Activated T-helper 1 cell treated with anti-CD3 and anti-CD28 coated beads, Interleukin-12 subunit alpha, Interleukin-12 subunit beta, Interleukin-2, Interleukin-4 antibody, amounts not matched to agents 30 ng/mL and 10 ng/mL and 1 ng/mL, durations not matched to agents 14 hours and 24 hours and 36 hours (primary cell): Measurements from ENCODE around the gene FIGNL1. TPM values are rescaled to one million over a fixed set of nuclear protein-coding genes. Genes with fewer than 3 reads are reported as not detected.

ENCODE experiments used
- DNase-seq: peaks from one replicate; pipeline ENCODE4 v3.0.0; 2021; ENCODE audit warnings: low spot score
- H3K27ac Mint-ChIP-seq: one replicate; pipeline ENCODE4 v1.8.0; 2021; ENCODE audit warnings: mild to moderate bottlenecking, mixed read lengths
- H3K27me3 Mint-ChIP-seq: one replicate; pipeline ENCODE4 v1.8.0; 2022; ENCODE audit warnings: mild to moderate bottlenecking, moderate library complexity, mixed read lengths; ENCODE audit not compliant: insufficient read depth
- H3K36me3 Mint-ChIP-seq: one replicate; pipeline ENCODE4 v1.8.0; 2021; ENCODE audit warnings: low read depth, mixed read lengths
- H3K4me1 Mint-ChIP-seq: one replicate; pipeline ENCODE4 v1.8.0; 2021; ENCODE audit warnings: low read depth, mixed read lengths
- H3K4me3 Mint-ChIP-seq: one replicate; pipeline ENCODE4 v1.8.0; 2021; ENCODE audit warnings: mild to moderate bottlenecking, moderate library complexity, mixed read lengths
- H3K9me3 Mint-ChIP-seq: one replicate; pipeline ENCODE4 v1.8.0; 2021; ENCODE audit warnings: mixed read lengths
- intact Hi-C: fragments of 100-400 bp; cut with micrococcal nuclease; formaldehyde crosslinking; loops from one replicate; pipeline ENCODE4 v1.15.1; 2024
- total RNA-seq: library from RNA; stranded (reverse); gene quantifications from 2 replicates; pipeline ENCODE4 v1.2.3, GENCODE V29; 2022

The FIGNL1 gene
- total RNA-seq, 1 donor from 2014 or later = 45.4 TPM

GRCh38 chr7:50436133-50436806, 13.9 kb downstream of the FIGNL1 start:
- Mint-ChIP-seq H3K27ac (no peak overlapping the region), H3K9me3 (no peaks in the 10 kb centered on the region), H3K36me3 (peaks cover 21% of the 10 kb centered on the region), H3K27me3 (no peaks in the 10 kb centered on the region), H3K4me3 (no peak overlapping the region), H3K4me1 (no peaks in the 10 kb centered on the region)
- intact Hi-C loops = no loop called here
- no peak for DNase-seq

DNA sequence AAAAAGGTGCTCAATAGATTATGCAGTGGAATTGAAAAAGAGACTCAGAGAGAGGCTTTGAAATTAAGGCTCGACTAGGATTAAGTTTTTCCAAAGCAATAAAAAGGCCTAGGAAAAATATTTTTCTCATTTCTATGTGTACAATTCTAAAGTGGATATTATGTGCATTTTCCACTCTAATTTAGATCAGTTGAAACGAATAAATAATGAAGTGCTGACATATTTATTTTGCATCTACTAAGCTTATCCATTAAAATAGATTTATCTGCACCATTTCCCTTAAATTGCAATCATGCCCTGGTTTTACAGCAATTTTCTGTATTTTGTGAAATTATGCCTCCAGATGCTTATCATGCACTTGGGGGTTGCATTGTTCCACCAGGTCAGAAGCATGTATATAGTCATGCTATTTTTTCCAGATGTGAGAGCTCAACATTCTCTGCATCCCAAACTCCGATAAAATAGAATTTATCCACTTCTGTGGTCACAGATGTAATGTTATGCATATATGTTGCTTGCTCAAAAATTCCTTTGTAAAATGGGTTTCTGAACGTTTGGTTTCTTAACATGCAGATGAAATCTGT, 18.3 kb downstream of the FIGNL1 start:
- no peaks in the 10 kb centered on the region for H3K4me1 Mint-ChIP-seq
- intact Hi-C loops = no loop called here
- H3K36me3 Mint-ChIP-seq = peaks cover 6% of the 10 kb centered on the region
- H3K27ac Mint-ChIP-seq = no peak overlapping the region
- H3K4me3 Mint-ChIP-seq = no peak overlapping the region
- no peaks in the 10 kb centered on the region for H3K27me3 Mint-ChIP-seq
- no peak for DNase-seq
- no peaks in the 10 kb centered on the region for H3K9me3 Mint-ChIP-seq

GRCh38 chr7:50431316-50431715, 18.8 kb downstream of the FIGNL1 start:
- Mint-ChIP-seq H3K27me3 (no peaks in the 10 kb centered on the region), H3K27ac (no peak overlapping the region), H3K9me3 (no peaks in the 10 kb centered on the region), H3K4me3 (no peak overlapping the region), H3K4me1 (no peaks in the 10 kb centered on the region), H3K36me3 (peaks cover 5% of the 10 kb centered on the region)
- intact Hi-C loops = no loop called here
- DNase-seq = no peak

DNA sequence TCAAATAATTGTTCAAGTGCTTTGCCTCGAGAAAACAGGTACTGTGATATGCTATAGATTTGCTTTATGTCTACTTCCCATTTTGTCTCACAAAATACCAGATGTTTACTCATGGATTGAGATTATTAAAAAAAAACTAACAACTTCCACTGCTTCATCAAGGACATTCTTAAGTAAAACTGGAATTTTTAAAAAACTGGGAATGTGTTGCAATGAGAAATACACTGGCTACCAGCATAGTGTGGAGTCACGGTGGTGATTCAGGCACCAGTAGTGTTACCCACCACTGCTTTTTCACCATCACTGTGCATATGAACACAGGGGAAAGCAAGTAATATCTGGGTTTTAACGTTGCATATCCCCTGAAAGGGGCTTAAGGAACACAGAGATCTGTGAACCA, 21.2 kb downstream of the FIGNL1 start:
- Mint-ChIP-seq H3K27ac (no peak overlapping the region), H3K4me1 (no peaks in the 10 kb centered on the region), H3K36me3 (peaks cover 5% of the 10 kb centered on the region), H3K9me3 (no peaks in the 10 kb centered on the region), H3K4me3 (no peak overlapping the region), H3K27me3 (no peaks in the 10 kb centered on the region)
- DNase-seq = no peak
- intact Hi-C loops = no loop called here

- no peak for DNase-seq
- no peaks in the 10 kb centered on the region for H3K4me1 Mint-ChIP-seq
- H3K9me3 Mint-ChIP-seq = no peaks in the 10 kb centered on the region
- no peak overlapping the region for H3K27ac Mint-ChIP-seq
- peaks cover 5% of the 10 kb centered on the region for H3K36me3 Mint-ChIP-seq
- intact Hi-C loops = no loop called here
- H3K27me3 Mint-ChIP-seq = no peaks in the 10 kb centered on the region
- H3K4me3 Mint-ChIP-seq = no peak overlapping the region
Measured at GRCh38 chr7:50427518-50427917, 22.6 kb downstream of the FIGNL1 start.

- Mint-ChIP-seq H3K9me3 (no peaks in the 10 kb centered on the region), H3K4me1 (no peaks in the 10 kb centered on the region)
Measured at GRCh38 chr7:50426280-50427045, 23.7 kb downstream of the FIGNL1 start.

DNA sequence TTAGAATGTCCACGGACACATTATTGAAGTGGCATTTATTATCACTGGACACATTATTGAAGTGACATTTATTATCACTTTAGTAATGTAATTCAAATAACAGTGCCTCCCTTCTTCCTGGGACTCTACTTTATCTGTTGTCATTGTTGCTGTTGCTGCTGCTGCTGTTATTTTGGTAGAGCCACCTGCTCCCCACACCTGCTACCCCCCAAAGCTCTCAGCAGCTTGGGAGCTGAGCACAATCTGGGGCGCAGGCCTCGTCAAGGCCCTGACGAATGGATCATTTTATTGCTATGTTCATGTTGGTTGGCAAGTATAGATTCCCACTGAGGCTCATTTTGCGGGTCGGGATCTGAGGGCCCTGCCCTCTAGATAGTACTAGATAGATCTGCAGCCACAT, 24.8 kb downstream of the FIGNL1 start:
- no peaks in the 10 kb centered on the region for H3K4me1 Mint-ChIP-seq
- no peaks in the 10 kb centered on the region for H3K27me3 Mint-ChIP-seq
- no peak for DNase-seq
- no peak overlapping the region for H3K27ac Mint-ChIP-seq
- no peaks in the 10 kb centered on the region for H3K9me3 Mint-ChIP-seq
- intact Hi-C loops = no loop called here
- no peak overlapping the region for H3K4me3 Mint-ChIP-seq
- peaks cover 5% of the 10 kb centered on the region for H3K36me3 Mint-ChIP-seq

More at GRCh38 chr7:50426280-50427045, 23.7 kb downstream of the FIGNL1 start:
- intact Hi-C loops = no loop called here
- peaks cover 5% of the 10 kb centered on the region for H3K36me3 Mint-ChIP-seq
- no peak overlapping the region for H3K4me3 Mint-ChIP-seq
- DNase-seq = no peak
- H3K27me3 Mint-ChIP-seq = no peaks in the 10 kb centered on the region
- no peak overlapping the region for H3K27ac Mint-ChIP-seq

DNA sequence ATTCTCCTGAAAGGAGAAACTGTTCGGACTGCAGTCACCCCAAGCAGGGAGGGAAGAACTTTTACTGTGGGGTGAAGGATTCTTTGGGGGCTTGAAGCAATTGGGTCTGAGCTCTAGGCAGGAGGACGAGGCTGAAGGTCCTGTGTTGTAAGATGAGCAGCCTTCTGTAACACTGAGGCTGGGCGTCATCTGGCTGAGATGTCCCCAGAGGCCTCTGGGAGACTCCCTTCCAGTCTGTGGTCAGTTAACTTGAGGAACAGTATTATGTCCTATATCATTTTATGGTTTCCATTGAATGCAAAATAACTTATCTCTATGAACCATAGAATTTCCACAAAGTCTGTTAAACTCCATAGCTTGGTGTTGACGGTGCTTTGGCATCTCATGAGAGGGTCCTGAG, 26.3 kb downstream of the FIGNL1 start:
- no peak overlapping the region for H3K27ac Mint-ChIP-seq
- DNase-seq = no peak
- H3K4me3 Mint-ChIP-seq = no peak overlapping the region
- no peaks in the 10 kb centered on the region for H3K9me3 Mint-ChIP-seq
- H3K36me3 Mint-ChIP-seq = peaks cover 5% of the 10 kb centered on the region
- H3K4me1 Mint-ChIP-seq = peaks cover 4% of the 10 kb centered on the region
- no peaks in the 10 kb centered on the region for H3K27me3 Mint-ChIP-seq
- intact Hi-C loops = no loop called here

- H3K4me3 Mint-ChIP-seq = no peak overlapping the region
- no peaks in the 10 kb centered on the region for H3K27me3 Mint-ChIP-seq
- no peak for DNase-seq
- H3K4me1 Mint-ChIP-seq = peaks cover 4% of the 10 kb centered on the region
- H3K36me3 Mint-ChIP-seq = peaks cover 5% of the 10 kb centered on the region
- no peaks in the 10 kb centered on the region for H3K9me3 Mint-ChIP-seq
- no peak overlapping the region for H3K27ac Mint-ChIP-seq
- intact Hi-C loops = no loop called here
Measured at GRCh38 chr7:50422858-50423257, 27.3 kb downstream of the FIGNL1 start.

DNA sequence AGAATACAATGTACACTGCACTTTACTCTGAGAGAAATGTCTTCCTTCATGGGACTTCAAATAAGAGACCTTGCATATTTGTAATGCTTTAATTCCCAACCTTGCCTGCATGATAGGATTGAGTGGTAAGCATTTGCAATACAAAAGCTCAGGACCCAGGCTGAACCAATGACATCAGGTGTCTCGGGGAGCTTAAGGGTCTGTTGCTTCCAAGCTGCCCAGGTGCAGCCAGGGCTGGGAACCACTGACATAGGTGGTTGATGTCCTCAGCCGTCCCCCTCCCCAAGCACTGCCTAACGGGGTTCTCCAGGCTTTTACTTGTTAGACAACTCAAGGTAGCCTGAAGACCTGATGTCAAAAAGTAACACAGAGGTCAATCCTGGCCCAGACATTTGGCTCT, 29.1 kb downstream of the FIGNL1 start:
- H3K27ac Mint-ChIP-seq = no peak overlapping the region
- H3K9me3 Mint-ChIP-seq = no peaks in the 10 kb centered on the region
- H3K4me3 Mint-ChIP-seq = no peak overlapping the region
- intact Hi-C loops = no loop called here
- no peaks in the 10 kb centered on the region for H3K36me3 Mint-ChIP-seq
- no peaks in the 10 kb centered on the region for H3K27me3 Mint-ChIP-seq
- peaks cover 22% of the 10 kb centered on the region for H3K4me1 Mint-ChIP-seq
- no peak for DNase-seq

DNA sequence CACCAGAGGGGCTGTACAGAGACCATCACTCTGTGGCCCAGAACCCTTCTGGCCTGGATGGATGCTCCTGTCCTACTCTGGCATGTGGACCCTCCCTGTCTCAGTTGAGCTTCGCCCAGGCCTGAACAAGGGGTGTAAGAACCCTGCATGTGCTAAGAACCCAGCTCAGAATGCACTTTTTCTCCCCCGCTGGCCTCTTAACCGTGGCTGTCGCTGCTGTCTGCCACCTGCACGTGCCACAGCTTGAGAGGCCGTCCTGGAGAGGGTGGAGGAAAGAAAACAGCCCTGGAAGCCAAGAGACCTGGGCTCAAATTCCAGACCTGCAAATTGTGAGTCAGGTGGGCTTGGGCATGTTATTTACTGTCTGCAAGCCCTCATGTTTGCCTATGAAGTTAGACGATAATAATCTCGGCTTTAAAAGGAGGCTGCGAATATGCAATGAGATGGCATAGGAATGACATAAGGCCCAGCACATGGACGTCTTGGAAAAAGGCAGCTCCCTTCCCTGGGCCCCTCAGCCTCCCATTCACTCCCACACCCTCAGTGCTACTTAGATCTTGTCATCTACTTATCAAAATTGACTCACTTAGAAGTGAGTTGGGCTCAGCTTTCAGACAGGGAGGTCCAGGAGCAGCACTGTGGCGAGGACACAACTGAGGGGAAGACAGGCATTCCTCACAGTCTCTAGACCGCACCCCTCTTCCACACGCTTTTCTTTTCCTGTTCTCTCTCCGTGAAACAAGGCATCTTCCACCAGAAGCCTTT, 31.4 kb downstream of the FIGNL1 start:
- intact Hi-C loops = loop anchor here (1.0 to 2.0 kb wide), 9 partner anchors 20 to 326 kb away; no protein-coding TSS in a partner anchor
- no peak overlapping the region for H3K4me3 Mint-ChIP-seq
- H3K27me3 Mint-ChIP-seq = no peaks in the 10 kb centered on the region
- H3K9me3 Mint-ChIP-seq = no peaks in the 10 kb centered on the region
- no peaks in the 10 kb centered on the region for H3K36me3 Mint-ChIP-seq
- peaks cover 32% of the 10 kb centered on the region for H3K4me1 Mint-ChIP-seq
- no peak overlapping the region for H3K27ac Mint-ChIP-seq
- DNase-seq = no peak

DNA sequence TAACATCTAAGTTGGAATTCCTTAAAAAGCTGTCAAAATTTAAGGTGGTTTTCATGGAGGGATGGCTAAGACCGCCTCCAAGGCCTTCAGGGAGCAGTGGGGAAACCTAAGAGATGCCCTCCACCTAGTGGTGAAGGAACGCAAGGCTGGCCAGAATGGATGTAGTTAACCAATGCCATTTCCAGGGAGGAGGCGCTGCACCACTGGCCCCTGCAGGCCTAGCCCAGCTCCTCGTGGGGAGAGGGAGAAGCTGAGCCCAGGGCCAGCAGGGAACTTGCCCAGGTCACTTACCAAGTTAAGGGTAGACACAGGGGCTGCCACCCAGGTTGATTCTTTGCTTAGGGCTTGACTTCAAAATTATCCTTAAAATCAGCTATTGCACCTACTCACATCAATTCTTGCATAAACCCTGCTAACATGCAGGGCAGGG, 32.0 kb downstream of the FIGNL1 start:
- Mint-ChIP-seq H3K36me3 (no peaks in the 10 kb centered on the region), H3K4me1 (peaks cover 32% of the 10 kb centered on the region), H3K27ac (no peak overlapping the region), H3K4me3 (no peak overlapping the region), H3K9me3 (no peaks in the 10 kb centered on the region), H3K27me3 (no peaks in the 10 kb centered on the region)
- DNase-seq = peak; percentile 64
- intact Hi-C loops = loop anchor here (1.0 to 2.0 kb wide), 9 partner anchors 20 to 326 kb away; no protein-coding TSS in a partner anchor
